PC-9 (cell line): Measurements from ENCODE around the gene TMCO4. TPM values are rescaled to one million over a fixed set of nuclear protein-coding genes. Genes with fewer than 3 reads are reported as not detected.

Experiments
- BruUV-seq: library from RNA; stranded (reverse); fragments of 400-500 nt; replicated peaks from 2 replicates; lab custom pipeline; 2021; lab: Mats Ljungman, UMichigan
- CTCF ChIA-PET: fragments of 300-600 bp; sonication (Branson Sonifier 250); formaldehyde crosslinking; loops from one replicate; lab custom pipeline; 2022; ENCODE audit warnings: antibody characterized with exemption; lab: Charles Lee
- POLR2A ChIA-PET: fragments of 300-600 bp; sonication (Branson Sonifier 250); formaldehyde crosslinking; loops from one replicate; lab custom pipeline; 2022; ENCODE audit warnings: antibody characterized with exemption; ENCODE audit not compliant: unreplicated experiment; lab: Charles Lee
- DNase-seq, 2 experiments: peaks; one replicate each; pipeline versions ENCODE4 v3.0.0 to v3.0.0-alpha.2; 2015 to 2022; ENCODE audit warnings: mixed read lengths in 1 of 2
- H2AFZ ChIP-seq: fragments of 200-600 bp; sonication (generic); 2 replicates; pipeline ENCODE4 v1.8.1; 2017; ENCODE audit warnings: antibody characterized with exemption
- H3F3A ChIP-seq: fragments of 200-600 bp; sonication (generic); 2 replicates; pipeline ENCODE4 v1.8.1; 2017; ENCODE audit warnings: antibody characterized with exemption, mild to moderate bottlenecking, low read depth; ENCODE audit not compliant: insufficient read depth
- H3K27ac ChIP-seq: fragments of 200-600 bp; sonication (generic); 2 replicates; pipeline ENCODE4 v1.6.1; 2016; ENCODE audit warnings: mixed run types
- H3K27me3 ChIP-seq: fragments of 200-600 bp; sonication (generic); 2 replicates; pipeline ENCODE4 v1.6.1; 2016; ENCODE audit warnings: low read depth, mixed run types; ENCODE audit not compliant: insufficient read depth
- H3K36me3 ChIP-seq: fragments of 200-600 bp; sonication (generic); 2 replicates; pipeline ENCODE4 v1.6.1; 2016; ENCODE audit warnings: low read depth, mixed run types
- H3K4me1 ChIP-seq: fragments of 200-600 bp; sonication (generic); replicated peaks from 2 replicates; pipeline ENCODE4 v1.6.1; 2016; ENCODE audit warnings: mixed run types; ENCODE audit not compliant: insufficient read depth
- H3K4me2 ChIP-seq: fragments of 200-600 bp; sonication (generic); 2 replicates; pipeline ENCODE4 v1.6.1; 2017; ENCODE audit warnings: mixed run types
- H3K4me3 ChIP-seq: fragments of 200-600 bp; sonication (generic); 2 replicates; pipeline ENCODE4 v1.6.1; 2016; ENCODE audit warnings: mixed run types
- H3K79me2 ChIP-seq: fragments of 200-600 bp; sonication (generic); 2 replicates; pipeline ENCODE4 v1.6.1; 2017; ENCODE audit warnings: low read depth, mixed run types
- H3K9me2 ChIP-seq: fragments of 200-600 bp; sonication (generic); 2 replicates; pipeline ENCODE4 v1.8.1; 2017; ENCODE audit warnings: mild to moderate bottlenecking; ENCODE audit not compliant: insufficient read depth
- H3K9me3 ChIP-seq: fragments of 200-600 bp; sonication (generic); 2 replicates; pipeline ENCODE4 v1.8.1; 2016; ENCODE audit warnings: low read depth; ENCODE audit not compliant: insufficient read depth
- H4K20me1 ChIP-seq: fragments of 200-600 bp; sonication (generic); 2 replicates; pipeline ENCODE4 v1.8.1; 2017; ENCODE audit not compliant: insufficient read depth
- EZH2 ChIP-seq: fragments of 200-600 bp; sonication (generic); IDR thresholded peaks from 2 replicates; pipeline ENCODE4 v1.8.0; 2017; ENCODE audit warnings: antibody characterized with exemption, low read depth
- intact Hi-C: fragments of 100-400 bp; cut with micrococcal nuclease; formaldehyde crosslinking; loops from one replicate; pipeline ENCODE4 v1.10.0; 2022; ENCODE audit not compliant: unreplicated experiment
- total RNA-seq: library from RNA; stranded (reverse); gene quantifications from 2 replicates; pipeline ENCODE4 v1.2.3, GENCODE V29; 2021
- TF ChIP-seq, protein P1 (sequence below): fragments of 200-600 bp; sonication (generic); conservative IDR thresholded peaks from 2 replicates; pipeline ENCODE4 v1.6.1; 2017; ENCODE audit warnings: mixed run types, antibody characterized with exemption, mild to moderate bottlenecking, moderate library complexity

The TMCO4 gene
- total RNA-seq, 1 experiment from 2014 or later, result 22.6 TPM

DNA sequence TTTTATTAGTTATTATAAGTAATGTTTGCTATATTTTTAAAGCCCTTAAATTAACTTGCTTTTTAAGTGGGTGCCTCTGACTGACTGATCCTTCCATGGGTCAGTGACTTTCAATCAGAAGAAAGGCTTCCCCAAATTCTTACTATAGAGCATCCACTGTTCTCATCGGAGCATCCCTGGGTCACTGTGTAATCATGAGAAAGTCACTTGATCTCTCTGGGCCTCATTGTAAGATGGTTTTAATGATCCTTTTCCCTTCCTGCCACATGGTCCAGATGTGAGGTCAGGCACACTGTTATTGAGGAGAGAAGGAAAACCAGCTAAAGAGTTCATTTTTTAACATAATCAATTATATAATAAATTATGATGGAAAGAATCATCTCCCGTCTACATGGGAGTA lies 166.6 kb downstream of the TMCO4 start:
- ChIA-PET CTCF (no interaction called here), POLR2A (no interaction called here)
- H3K4me1 ChIP-seq, result no peaks in the 10 kb centered on the region
- no peak overlapping the region for H2AFZ ChIP-seq
- TF ChIP-seq EZH2, result no peak
- TF ChIP-seq, protein P1, sequence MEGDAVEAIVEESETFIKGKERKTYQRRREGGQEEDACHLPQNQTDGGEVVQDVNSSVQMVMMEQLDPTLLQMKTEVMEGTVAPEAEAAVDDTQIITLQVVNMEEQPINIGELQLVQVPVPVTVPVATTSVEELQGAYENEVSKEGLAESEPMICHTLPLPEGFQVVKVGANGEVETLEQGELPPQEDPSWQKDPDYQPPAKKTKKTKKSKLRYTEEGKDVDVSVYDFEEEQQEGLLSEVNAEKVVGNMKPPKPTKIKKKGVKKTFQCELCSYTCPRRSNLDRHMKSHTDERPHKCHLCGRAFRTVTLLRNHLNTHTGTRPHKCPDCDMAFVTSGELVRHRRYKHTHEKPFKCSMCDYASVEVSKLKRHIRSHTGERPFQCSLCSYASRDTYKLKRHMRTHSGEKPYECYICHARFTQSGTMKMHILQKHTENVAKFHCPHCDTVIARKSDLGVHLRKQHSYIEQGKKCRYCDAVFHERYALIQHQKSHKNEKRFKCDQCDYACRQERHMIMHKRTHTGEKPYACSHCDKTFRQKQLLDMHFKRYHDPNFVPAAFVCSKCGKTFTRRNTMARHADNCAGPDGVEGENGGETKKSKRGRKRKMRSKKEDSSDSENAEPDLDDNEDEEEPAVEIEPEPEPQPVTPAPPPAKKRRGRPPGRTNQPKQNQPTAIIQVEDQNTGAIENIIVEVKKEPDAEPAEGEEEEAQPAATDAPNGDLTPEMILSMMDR, result no peak
- no peak overlapping the region for H3K27ac ChIP-seq
- no peaks in the 10 kb centered on the region for H3K36me3 ChIP-seq
- no peak for DNase-seq
- H4K20me1 ChIP-seq, result no peaks in the 10 kb centered on the region
- H3K4me2 ChIP-seq, result no peak overlapping the region
- no peak overlapping the region for H3K4me3 ChIP-seq
- H3K9me3 ChIP-seq, result no peaks in the 10 kb centered on the region
- H3K79me2 ChIP-seq, result no peaks in the 10 kb centered on the region
- H3K9me2 ChIP-seq, result no peaks in the 10 kb centered on the region
- H3K27me3 ChIP-seq, result no peaks in the 10 kb centered on the region
- no TSS peak for BruUV-seq
- intact Hi-C loops, result no loop called here
- H3F3A ChIP-seq, result 0 out of 2 replicates have a peak, but pooled peaks cover 3% of the 10 kb centered on the region

Other genes with a start within 250 kb of the TMCO4 start
- gene NBL1, start 155.6 kb downstream of the TMCO4 start, total RNA-seq, result 32.5 and 36.9 TPM in 2 replicates
- gene HTR6, start 135.0 kb downstream of the TMCO4 start, total RNA-seq, result not detected in 2 replicates
- not detected in 2 replicates for gene RNF186, start 15.4 kb upstream of the TMCO4 start, total RNA-seq
- 8.5 and 9.7 TPM in 2 replicates for gene OTUD3, start 82.5 kb upstream of the TMCO4 start, total RNA-seq
- not detected in 2 replicates for gene PLA2G2E, start 123.7 kb upstream of the TMCO4 start, total RNA-seq
- not detected in 2 replicates for gene PLA2G2A, start 179.7 kb upstream of the TMCO4 start, total RNA-seq